ENCODE measurements around the gene RFTN1.

DNA sequence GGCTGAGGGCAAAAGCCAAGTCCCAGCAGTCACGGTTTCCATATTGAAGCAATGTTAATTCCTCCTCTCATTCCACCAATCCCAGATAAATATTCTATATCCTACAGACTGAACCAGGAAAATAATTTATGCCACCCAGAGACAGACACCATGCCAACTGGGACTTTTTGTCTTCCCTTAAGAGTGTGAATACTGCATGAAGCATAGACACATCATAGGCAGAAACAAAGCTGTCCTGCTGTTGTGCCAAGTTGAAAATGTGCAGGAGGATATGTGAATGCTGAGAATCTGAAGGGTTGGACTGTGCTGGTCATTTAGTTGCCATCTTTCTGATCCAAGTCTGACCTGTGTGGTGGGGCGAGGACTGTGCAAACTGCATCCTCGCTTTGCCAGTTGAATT is 37.7 kb downstream of the RFTN1 start:
- TF ChIP-seq SP1 (IDR thresholded peaks at IDR 0.05; ENCODE audit: low read depth, low read length) = no peak
- TF ChIP-seq POLR2AphosphoS5 (IDR thresholded peaks at IDR 0.05; ENCODE audit: low read length) = no peak
- no peak for TF ChIP-seq JUNB (IDR thresholded peaks at IDR 0.05)
- TF ChIP-seq, protein P1, sequence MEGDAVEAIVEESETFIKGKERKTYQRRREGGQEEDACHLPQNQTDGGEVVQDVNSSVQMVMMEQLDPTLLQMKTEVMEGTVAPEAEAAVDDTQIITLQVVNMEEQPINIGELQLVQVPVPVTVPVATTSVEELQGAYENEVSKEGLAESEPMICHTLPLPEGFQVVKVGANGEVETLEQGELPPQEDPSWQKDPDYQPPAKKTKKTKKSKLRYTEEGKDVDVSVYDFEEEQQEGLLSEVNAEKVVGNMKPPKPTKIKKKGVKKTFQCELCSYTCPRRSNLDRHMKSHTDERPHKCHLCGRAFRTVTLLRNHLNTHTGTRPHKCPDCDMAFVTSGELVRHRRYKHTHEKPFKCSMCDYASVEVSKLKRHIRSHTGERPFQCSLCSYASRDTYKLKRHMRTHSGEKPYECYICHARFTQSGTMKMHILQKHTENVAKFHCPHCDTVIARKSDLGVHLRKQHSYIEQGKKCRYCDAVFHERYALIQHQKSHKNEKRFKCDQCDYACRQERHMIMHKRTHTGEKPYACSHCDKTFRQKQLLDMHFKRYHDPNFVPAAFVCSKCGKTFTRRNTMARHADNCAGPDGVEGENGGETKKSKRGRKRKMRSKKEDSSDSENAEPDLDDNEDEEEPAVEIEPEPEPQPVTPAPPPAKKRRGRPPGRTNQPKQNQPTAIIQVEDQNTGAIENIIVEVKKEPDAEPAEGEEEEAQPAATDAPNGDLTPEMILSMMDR (IDR thresholded peaks at IDR 0.05 in 2 of 3, conservative IDR thresholded peaks at IDR 0.05 in 1 of 3; ENCODE audit: control insufficient read depth in 2 of 3, extremely low read depth in 1 of 3, insufficient read depth in 1 of 3, low read depth in 3 of 3, low read length in 3 of 3) = no peak
- no peak for TF ChIP-seq STAT1 (conservative IDR thresholded peaks at IDR 0.05)
- no peak for TF ChIP-seq ZNF384 (IDR thresholded peaks at IDR 0.05; ENCODE audit: borderline replicate concordance, low read depth, low read length)
- TF ChIP-seq BHLHE40 (IDR thresholded peaks at IDR 0.05; ENCODE audit: borderline replicate concordance in 1 of 2, low read depth in 2 of 2, low read length in 1 of 2) = no peak
- no peak for TF ChIP-seq POLR2AphosphoS2 (IDR thresholded peaks at IDR 0.05; ENCODE audit: low read depth, low read length)
